Activated CD8-positive, alpha-beta memory T cell treated with anti-CD3 and anti-CD28 coated beads, Interleukin-2, amount 50 U/mL, for 1 hour (primary cell): ENCODE measurements around the gene FAF1.

Experiments
- DNase-seq: peaks from one replicate; pipeline ENCODE4 v3.0.0-alpha.2; 2020; ENCODE audit errors: extremely low read depth

FAF1 gene

DNA sequence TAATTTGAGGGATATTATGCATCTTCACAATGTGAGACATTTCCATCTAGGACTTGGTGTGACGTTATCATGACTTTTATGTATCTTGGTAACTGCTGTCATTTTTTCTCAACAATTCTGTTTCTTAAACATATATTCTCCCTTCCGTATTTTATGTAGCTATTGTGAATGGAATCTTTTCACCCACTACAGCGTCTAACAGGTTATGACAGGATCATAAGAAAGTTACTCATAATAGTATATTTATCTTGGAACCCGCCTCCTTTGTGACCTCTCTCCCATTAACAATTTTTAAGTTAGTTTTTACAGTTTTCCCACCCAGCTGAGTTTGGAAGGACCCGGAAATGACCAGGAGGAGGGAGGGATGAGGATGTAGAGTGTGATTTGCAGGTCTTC is 530.1 kb downstream of the FAF1 start:
- DNase-seq, result no peak

GRCh38 chr1:50427818-50428779 is 532.0 kb downstream of the FAF1 start:
- no peak for DNase-seq

- no peak for DNase-seq
Measured at GRCh38 chr1:50427086-50427817, 532.8 kb downstream of the FAF1 start.

DNA sequence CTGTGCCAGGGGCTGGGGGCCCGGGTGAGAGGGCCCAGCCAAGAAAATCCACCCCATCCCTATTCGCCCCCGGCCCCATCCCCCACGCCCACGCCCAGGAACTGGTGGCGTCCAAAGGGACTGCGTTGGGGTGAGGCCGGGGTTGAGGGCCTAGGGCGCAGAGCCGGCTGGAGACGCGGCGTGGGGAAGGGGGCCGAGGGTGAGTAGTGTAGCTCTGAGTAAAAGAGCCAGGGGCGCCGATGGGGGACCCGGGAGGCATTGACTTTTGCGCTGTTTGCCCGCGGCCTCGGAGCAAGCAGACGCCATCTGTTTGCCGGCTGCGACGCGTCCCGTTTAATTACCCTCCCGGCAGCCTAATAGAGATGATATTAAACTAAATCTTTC is 533.4 kb downstream of the FAF1 start:
- no peak for DNase-seq

- no peak for DNase-seq
Measured at GRCh38 chr1:50426108-50426700, 533.9 kb downstream of the FAF1 start.

GRCh38 chr1:50425376-50426107 is 534.5 kb downstream of the FAF1 start:
- DNase-seq, result no peak

- no peak for DNase-seq
Measured at GRCh38 chr1:50424884-50425375, 535.1 kb downstream of the FAF1 start.

GRCh38 chr1:50424045-50424883 is 535.8 kb downstream of the FAF1 start:
- no peak for DNase-seq

DNA sequence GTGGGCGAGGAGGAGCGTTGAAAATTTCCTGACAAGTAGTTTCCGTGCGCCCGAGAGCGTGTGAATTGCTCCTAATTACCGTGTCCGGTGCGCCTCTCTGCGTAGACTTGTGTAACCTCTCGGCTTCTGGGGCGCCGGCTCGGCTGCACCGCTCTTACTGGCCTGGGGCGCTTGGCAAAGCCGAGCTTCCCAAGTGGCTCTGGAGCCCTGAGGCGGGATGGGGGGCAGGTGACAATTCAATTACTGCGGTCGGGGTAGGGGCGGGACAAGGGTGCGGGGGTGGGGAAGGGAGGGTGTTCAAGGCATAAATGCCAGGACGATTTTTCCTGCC is 536.4 kb downstream of the FAF1 start:
- no peak for DNase-seq

- DNase-seq, result no peak
Measured at GRCh38 chr1:50422946-50423669, 537.0 kb downstream of the FAF1 start, which contains the start of gene DMRTA2. TSS of gene DMRTA2 (minus strand) at chr1:50423443. CDS start at chr1:50421536, 1,907 bp downstream.

DNA sequence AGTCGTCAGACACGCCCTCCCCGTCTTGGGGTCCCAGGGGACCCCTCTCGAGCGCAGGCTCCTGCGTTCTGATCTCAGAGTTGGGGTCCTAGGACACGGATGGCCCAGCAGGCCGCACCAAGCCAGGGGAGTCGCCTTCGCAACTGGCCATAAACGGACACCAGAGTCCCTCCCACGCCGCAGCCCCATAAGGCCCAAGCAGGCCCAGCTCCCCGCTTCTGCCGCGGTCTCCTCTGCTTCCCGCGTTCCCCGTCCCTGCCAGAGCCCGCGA is 537.5 kb downstream of the FAF1 start:
- no peak for DNase-seq

GRCh38 chr1:50421768-50422674 is 538.0 kb downstream of the FAF1 start:
- no peak for DNase-seq

- no peak for DNase-seq
Measured at GRCh38 chr1:50421366-50421748, 538.7 kb downstream of the FAF1 start.

DNA sequence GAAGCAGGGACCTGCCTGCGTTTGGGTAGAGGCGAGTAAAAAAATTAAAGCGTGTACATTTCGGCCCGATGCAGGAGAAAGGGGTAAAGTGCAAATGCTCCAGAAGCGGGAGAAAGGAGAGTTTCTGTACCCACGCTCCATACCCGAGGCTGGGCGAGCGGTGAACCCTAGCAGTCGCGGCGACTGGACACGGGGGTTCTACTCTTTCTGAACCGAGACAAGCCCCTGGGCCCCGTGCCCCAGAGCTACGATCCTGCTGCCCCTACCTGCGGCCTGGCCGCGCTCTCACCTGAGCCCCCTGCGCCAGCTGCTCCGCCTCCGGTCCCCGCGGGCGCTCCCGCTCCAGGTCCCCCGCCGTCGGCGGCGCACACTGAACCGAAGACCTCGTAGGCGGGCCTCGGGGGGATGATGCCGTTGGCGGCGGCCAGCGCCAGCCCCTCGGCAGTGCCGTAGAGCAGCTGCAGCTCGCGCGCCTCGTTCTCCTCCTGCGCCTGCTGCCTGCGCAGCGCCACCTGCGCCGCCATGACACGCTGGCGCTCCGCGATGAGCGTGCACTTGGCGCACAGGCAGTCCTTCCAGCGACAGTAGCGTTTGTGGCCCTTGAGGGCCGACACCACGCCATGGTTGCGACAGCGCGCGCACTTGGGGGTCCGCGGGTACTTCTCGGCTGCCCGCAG is 539.2 kb downstream of the FAF1 start:
- DNase-seq, result no peak

DNA sequence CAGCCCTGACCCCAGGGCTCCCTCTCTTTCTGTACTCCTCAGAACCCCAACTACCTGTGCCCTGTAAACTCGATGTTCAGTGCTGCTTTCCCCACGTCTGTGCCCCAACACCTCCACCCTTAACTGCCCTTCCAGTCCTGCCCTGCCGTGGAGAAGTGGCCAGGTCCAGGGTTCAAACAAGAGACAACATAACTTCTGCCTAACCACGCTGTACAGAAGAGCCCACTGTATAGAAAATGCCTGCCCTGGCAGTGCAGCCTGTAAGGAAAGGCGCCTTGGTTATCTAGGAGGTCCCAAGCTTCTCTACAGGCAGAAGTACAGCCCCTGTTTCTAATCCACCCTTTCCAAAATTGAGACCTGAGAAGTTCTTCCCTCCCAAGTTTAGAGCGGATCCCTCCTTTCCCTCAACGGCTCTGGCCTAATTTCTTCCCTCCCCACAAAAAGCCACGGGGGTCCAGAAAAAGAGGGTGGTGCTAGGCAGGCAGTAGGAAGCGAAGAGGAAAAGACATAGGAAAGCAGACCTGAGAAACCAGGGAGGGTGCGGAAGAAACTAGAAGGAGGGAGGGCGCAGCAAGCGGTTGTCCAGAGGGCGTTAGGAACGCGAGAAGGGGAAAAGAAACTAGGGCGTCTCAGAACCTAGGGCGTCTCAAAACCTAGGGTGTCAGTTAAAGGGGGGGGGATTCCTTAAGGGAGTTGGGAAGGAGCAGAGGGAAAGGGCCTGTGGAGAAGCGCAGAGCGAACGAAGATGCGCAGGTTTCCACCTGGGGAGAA is 540.0 kb downstream of the FAF1 start:
- DNase-seq, result no peak

GRCh38 chr1:50419192-50419906 is 540.7 kb downstream of the FAF1 start:
- DNase-seq, result no peak

DNA sequence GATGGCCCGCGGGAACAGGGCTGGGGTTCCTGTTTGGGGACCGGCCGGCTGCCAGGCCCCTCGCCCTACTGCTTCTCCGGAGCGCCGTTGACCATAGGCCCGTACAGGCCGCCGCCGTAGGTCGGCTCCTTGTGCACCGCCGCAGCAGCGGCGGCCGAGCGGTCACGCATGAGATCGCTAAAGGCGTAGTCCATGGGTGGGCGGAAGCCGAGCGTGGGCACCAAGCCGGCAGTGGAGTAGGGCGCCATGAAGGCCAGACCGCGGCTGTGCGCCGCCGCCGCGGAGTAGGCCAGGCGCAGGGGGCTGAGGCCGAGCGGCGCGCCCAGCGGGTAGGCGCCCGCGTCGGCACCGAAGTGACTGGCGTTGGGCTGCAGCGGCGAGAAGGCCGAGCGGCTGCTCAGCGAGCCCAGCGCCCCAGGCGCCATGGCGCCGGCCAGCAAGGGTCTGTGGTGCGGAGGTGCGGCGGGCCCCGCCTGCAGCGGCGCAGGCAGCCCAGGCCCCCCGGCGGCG is 541.4 kb downstream of the FAF1 start:
- DNase-seq, result no peak
